ENCODE measurements around the gene GAB3.

GAB3 gene

DNA sequence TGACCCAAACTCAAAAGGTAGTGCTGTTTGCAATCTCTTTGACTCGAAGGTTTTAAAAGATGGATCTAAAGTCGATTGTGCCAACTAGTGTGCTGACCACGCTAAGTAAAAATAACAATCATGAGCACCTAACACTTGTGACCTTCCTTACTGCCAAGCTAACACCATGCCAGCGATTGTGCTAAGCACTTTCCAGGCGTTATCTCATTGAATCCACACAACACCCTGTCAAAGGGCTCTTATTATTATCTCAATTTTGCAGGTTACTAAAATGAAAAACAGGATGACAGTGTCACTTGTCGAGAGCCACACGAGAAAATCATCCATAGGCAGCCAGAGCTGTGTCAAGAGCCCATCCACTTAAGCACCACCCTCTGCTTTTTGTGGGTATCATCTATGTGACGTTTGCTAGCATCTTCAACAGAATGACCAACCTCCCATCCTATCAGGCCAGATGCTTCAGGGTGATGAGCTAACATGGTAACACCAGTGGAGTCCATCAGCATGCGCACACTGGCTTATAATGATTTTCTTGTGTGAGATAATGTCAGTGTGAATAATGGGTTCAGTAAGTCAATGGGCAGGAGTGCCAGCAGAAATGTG lies 893 bp upstream of the GAB3 start:
- no peak for DNase-seq (ENCODE audit: low read depth in 2 of 2)

GRCh38 chrX:154751203-154751668 lies 359 bp upstream of the GAB3 start:
- DNase-seq (ENCODE audit: low read depth in 2 of 2) = no peak

DNA sequence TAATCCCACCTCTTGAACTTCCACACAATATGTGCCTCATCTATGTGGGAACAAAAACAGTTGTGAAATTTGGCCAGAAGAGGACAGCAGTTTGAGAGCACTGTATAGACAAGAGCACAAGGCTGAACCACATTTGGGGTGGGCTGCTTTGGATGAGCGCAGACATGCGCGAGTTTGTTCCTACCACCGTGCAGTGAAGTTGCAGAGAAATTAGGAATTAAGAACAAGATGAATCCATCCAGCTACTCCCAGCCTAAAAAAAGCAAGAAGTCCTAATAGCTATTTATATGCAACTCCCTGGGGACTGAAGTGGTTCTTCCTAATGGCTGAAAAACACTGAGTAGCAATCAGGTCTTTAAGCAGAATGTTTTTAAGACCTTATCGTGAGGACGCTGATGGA lies 1.0 kb downstream of the GAB3 start:
- DNase-seq (ENCODE audit: low read depth in 2 of 2) = no peak

- DNase-seq (ENCODE audit: low read depth in 2 of 2) = no peak
Measured at GRCh38 chrX:154748712-154749339, 2.1 kb downstream of the GAB3 start.

DNA sequence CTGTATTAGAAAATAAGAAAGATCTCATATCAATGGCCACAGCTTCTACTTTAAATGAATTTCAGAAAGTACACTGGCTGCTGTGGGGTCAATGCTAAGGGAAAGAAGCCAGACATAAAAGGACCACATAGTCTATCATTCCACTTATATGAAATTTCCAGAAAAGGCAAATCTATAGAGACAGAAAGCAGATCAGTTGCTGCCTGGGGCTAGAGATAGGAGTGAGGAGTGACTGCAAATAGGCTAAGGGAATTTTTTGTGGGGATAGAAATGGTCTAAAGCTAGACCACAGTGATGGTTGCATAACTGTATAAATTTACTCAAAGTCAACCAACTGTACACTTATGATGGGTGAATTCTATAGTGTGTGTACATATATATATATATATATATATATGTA lies 8.3 kb downstream of the GAB3 start:
- no peak for DNase-seq (ENCODE audit: low read depth in 2 of 2)

DNA sequence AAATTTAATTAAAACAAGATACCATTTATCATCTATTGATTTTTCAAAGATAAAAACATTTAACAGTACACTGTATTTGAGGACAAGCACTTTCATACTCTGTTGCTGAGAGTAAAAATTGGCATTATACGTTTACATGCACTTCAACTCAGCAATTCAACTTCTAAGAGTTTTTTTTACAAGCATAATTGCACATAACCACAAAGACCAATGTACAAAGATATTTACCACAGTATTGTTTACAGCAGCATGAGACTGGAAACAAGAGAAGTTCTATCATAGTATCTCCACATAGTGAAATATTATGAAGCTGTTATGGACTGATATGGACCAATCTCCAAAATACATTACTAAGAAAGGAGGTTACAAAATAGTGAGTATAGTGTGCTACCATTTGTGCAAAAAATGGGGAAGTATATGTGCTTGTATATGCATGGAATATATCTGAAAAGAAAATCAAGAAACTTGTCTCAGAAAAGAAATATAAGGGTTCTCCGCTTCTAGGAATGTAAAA lies 10.9 kb downstream of the GAB3 start:
- DNase-seq (ENCODE audit: low read depth in 2 of 2) = no peak

DNA sequence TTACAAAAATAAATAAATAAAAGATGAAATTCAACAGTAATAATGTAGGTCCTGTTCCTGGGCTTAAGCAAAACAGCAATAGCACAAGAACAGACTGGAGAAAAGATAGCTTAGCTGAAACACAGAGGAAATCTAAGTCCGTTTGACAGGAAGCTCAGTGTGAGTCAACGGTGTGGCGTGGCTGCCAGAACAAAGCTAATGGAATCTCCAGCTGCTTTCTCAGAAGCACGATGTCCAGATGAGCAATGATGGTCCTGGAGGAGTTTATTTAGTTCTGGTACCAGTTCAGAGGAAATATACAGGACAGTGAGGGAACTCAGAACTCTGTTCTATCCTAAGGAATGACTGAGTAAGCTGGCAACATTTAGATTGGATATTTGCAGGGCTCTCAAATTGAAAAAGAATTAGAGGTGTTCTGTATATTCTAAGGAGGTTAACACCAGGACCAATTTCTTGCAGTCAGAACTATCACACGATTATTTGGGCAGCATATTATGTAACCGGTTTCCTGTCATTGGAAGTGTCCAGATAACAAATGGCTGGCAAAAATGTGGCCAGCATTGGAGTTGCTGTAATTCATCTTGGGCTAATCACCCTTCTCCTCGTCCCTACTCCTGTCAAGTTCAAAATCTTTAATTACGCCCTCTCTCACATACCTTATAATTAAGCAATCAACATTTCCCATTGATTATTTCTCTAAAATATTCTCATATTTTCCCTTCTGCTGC lies 12.7 kb downstream of the GAB3 start:
- DNase-seq (ENCODE audit: low read depth in 2 of 2) = no peak

GRCh38 chrX:154737136-154737535 lies 13.7 kb downstream of the GAB3 start:
- DNase-seq (ENCODE audit: low read depth in 2 of 2) = no peak

DNA sequence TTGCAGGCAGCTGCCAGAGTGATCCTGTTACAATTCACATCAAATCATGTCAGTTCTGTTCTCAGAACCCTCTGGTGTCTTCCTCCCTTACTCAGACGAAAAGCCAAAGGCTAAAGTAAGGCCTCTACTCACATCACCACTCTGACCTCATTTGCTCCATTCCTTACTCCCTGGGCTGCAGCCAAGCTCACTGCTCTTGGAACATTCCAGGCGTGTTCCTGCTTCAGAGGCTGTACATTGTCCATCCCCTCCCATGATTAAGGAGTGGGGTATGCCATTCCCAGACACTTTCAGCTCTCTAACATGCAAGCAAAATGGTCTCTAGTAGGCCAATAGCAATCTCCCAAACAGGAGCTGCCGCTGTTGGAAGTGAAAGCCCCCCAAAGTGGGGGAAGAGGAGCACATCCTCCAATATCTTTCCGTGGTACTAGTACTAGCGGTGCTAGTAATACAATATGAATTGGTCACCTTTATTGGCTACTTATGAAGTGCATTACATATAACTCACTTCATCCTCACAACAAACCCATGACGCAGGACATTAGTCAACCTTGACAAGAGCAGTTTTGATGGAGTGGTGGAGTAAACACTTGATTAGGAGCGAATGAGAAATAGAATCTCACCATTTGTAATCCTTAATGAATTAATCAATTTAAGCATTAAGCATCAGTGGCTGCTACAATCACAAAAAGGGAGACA lies 15.0 kb downstream of the GAB3 start:
- no peak for DNase-seq (ENCODE audit: low read depth in 2 of 2)

DNA sequence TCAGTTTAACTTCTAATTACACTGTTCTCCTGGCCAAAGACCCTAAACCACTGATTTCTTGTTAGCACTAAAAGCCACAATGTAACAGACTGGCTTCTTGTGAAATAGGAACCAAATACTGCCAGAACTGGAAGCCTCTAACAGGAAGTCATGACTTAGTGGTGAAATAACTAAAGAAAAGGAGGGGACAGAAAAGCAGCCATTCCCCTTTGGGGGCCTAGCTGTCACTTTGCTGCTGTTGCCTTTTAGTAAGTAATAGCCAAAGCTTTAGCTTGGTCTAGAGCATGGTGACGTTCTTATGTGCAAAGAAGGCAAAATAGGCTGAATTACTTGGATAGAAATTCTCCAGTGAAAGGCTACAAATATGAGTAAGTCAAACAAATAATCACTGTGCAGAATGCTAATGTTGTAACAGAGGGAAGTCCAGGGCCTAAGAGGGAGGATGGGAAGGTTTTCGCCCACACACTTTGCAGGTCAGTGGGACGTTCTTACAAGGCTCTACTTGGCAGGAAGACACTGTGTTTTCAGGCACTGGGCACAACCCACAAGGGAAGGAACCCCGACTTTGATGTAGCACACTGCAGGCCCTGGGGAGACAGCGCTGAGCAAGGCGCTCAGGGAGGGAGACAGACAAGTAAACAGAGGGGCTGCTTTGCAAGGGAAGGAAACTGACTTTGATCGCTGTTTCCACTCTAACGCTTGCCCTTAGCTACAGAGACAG lies 16.7 kb downstream of the GAB3 start:
- no peak for DNase-seq (ENCODE audit: low read depth in 2 of 2)

GRCh38 chrX:154733066-154733425 lies 17.8 kb downstream of the GAB3 start:
- no peak for DNase-seq (ENCODE audit: low read depth in 2 of 2)

DNA sequence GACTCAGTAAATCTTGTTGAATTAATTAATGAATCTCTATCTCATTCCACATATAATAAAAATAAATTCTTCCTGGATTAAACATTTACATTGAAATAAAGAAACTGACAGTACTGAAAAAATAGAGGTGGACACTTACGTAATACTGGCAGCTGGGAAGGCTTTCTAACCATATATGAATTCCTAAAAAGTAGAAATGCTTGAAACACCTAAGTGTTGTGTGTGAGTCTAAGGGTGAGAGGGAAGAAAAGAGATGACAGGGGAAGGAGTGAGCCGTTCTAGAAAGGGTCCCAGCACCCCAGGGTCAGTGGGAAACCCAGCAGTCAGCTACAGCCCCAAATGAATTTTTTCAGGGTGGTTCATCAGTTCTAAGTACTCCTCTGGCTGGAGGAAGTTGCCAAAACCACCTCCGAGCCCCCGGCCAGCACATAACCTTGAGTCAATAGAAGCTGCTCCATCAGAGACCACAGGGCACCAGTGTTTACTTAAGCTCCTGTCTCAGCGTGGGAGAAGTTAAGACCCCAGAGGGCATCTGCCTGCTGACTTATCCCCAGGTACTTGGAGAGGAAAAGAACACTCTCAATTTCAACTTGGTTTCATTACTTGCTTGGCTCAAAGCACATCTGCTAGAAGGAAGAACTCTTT lies 18.3 kb downstream of the GAB3 start:
- no peak for DNase-seq (ENCODE audit: low read depth in 2 of 2)

DNA sequence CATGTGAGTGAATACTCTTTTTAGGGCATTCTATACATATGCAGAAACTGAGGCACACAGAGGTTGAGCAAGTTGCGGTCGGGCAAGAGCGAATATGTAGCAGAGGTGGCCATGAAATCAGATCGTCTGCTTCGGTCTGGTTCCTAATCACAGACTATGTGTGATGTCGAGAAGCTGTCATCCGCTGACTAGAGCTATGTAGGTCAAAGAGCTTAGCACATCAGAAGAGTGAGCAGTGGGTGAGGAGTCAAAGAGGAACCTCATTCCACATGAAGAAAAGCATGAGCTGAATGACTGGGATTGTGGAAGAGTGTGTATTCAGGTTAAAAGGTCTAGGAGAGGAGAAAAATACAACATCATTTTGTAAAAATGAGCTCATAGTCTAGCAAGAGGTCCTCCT lies 19.0 kb downstream of the GAB3 start:
- DNase-seq (ENCODE audit: low read depth in 2 of 2) = no peak

DNA sequence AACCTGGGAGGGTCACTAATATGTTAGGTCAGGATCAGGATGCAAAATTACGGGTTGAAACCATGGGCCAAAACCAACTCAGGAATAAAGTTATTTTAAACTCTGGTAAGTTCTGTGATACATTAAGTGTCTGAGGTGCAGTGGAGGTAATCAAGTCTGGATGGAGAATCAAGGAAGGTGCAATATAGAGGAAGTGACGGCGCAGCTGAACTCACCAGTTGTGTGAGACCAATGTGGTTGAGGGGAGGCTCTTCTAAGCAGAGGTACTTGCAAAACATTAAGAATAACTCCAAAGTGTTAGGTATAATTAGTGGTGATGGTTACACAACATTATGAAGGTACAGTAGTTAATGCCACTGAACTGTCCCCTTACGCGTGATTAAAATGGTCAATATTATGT lies 19.7 kb downstream of the GAB3 start:
- DNase-seq (ENCODE audit: low read depth in 2 of 2) = no peak

- no peak for DNase-seq (ENCODE audit: low read depth in 2 of 2)
Measured at GRCh38 chrX:154730253-154730891, 20.5 kb downstream of the GAB3 start.

- DNase-seq (ENCODE audit: low read depth in 2 of 2) = no peak
Measured at GRCh38 chrX:154729439-154729838, 21.4 kb downstream of the GAB3 start.

GRCh38 chrX:154728431-154729190 lies 22.3 kb downstream of the GAB3 start:
- no peak for DNase-seq (ENCODE audit: low read depth in 2 of 2)

DNA sequence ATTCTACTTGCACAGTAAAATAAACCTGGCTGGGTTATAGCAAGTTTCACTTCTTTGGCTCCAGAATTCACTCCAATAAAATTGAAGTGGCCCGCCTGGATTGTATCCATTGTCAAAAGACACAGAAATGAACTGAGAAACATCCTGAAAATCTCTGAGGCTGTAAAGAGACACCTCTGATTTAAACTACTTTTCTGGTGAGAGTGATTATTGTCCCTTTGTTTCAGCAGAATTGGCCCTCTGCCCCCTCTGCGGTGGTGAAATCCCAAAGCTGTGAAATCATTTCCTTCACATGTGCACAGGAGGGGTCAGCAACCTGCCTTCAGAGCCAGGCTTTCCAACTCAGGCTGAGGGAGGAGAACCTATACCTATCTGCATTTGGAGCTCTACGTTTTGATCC lies 23.0 kb downstream of the GAB3 start:
- DNase-seq (ENCODE audit: low read depth in 2 of 2) = no peak

DNA sequence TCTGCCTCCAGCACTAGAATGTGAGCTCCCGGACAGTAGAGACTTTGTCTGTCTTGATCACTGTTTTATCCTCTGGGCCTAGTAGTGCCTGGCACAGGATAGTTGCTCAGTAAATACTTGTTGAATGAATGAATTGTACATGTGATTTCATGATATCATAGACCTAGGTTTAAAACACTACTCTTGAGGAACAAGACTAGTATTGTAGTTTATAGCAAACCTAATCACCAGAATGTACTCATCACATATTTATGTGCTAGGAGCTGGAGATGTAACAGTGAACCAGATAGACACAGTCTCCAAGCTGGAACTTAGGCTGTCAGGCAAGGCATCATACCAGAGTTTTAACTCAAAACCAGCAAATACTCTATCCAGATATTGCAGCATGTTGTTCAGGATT lies 23.5 kb downstream of the GAB3 start:
- no peak for DNase-seq (ENCODE audit: low read depth in 2 of 2)
